Measurements from ENCODE around the gene ADCY6. TPM values are rescaled to one million over a fixed set of nuclear protein-coding genes. Genes with fewer than 3 reads are reported as not detected.

The ADCY6 gene
- total RNA-seq, 2 experiments from 2014 or later, result 0.15 to 0.21 TPM

DNA sequence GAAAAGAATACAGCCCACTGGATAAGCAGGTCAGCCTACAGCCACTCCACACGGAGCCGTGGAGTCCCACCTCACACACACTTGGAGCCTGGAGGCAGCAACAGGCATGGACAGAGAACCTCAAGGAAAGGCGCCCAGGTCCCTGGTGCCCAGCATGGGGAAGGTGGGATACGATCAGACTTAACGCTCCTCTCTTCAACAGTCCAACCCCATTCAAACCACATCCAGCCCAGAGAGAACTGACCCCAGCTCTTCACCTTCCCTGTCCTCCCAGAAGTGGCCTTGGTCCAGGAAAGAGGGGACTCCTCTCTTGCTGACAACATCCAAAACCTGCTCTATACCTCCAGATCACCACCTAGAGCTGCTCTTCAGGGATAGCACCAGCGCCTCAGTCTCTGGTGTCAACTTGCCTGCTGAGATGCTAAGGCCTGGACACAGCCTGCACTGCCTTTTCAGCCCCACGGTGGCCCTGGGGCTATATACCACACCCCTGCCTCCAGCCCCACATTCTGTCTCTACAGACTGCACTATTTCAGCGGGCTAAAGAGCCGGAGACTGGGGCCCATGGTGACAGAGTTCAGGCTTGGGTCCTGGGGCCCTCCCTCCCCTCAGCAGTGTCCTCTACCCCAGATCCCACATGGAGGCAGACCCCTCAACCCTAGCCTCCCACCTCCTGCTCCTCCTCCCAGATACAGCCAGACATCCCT, 7.0 kb downstream of the ADCY6 start:
- no peak overlapping the region for H3K4me3 Mint-ChIP-seq
- POLR2A ChIA-PET, result no interaction called here

DNA sequence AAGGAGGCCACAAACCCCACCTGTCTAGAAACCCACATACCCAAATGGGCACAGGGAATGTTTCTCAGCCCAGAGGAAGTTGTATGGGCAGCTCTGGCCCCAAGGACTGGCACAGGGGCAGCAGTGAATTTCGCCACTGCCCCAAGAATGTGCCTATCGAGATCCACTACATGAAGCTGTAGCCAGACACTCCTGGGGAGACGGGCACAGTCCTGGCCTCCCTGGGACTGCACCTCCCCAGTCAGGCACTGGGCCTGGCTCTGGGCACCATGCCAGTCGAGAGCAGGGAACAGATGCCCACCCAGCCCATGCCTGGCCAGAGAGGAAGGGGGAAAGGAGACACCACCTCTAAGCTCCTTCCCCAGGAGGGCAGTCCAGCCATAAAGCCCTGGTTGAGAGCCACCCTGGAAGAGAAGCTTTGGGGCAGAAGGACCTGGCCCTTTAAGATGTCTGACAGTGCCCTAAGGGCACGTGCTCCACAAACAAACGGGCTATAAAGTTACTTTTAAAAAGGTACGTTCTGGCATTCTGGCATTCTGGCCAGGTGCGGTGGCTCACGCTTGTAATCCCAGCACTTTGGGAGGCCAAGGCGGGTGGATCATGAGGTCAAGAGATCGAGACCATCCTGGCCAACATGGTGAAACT, 8.4 kb downstream of the ADCY6 start:
- no peak overlapping the region for H3K4me3 Mint-ChIP-seq
- H3K4me1 Mint-ChIP-seq (ENCODE audit: low read depth), result no peaks in the 10 kb centered on the region
- no peak for DNase-seq
- intact Hi-C loops (cut with micrococcal nuclease), result no loop called here
- no peak overlapping the region for H3K27ac Mint-ChIP-seq
- ChIA-PET POLR2A (interaction anchor here (0.8 kb wide), 1 partner anchor 34 kb away, joined by 4 read pairs; no protein-coding TSS in a partner anchor), CTCF (interaction anchor here (0.5 to 0.8 kb wide), 2 partner anchors 27 to 35 kb away, joined by 3 to 5 read pairs; no protein-coding TSS in a partner anchor)
- H3K36me3 Mint-ChIP-seq, result no peaks in the 10 kb centered on the region
- H3K9me3 Mint-ChIP-seq, result no peaks in the 10 kb centered on the region
- peaks cover 9% of the 10 kb centered on the region for H3K27me3 Mint-ChIP-seq

More for the DNA sequence above, 7.0 kb downstream of the ADCY6 start:
- Mint-ChIP-seq H3K9me3 (no peaks in the 10 kb centered on the region), H3K27ac (no peak overlapping the region), H3K36me3 (no peaks in the 10 kb centered on the region), H3K4me1 (ENCODE audit: low read depth) (no peaks in the 10 kb centered on the region), H3K27me3 (peaks cover 17% of the 10 kb centered on the region)
- CTCF ChIA-PET, result no interaction called here
- intact Hi-C loops (cut with micrococcal nuclease), result no loop called here
- no peak for DNase-seq

DNA sequence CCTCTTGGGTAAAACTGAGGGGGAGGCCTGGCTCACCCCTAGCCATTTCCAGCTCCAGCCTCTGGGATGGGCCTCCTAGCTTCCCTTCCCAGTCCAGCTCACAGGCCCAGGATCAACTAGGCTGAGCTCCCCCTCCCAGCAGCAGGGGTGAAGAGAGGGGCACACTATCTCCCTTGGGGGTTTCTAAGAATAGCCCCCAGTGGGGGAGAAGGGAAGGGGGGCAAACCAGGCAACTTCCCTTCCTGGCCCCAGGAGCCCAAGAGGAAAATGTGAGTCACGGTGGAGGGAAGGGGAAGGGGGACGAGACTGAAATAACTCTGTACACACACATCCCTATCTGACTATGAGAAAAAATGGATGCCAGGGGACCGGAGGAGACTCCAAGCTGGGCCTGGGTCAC, 9.0 kb downstream of the ADCY6 start:
- no peak for DNase-seq
- H3K4me3 Mint-ChIP-seq, result no peak overlapping the region
- CTCF ChIA-PET, result interaction anchor here (0.5 to 1.2 kb wide), 3 partner anchors 14 to 35 kb away, joined by 3 to 5 read pairs (median 3); no protein-coding TSS in a partner anchor
- POLR2A ChIA-PET, result no interaction called here
- H3K4me1 Mint-ChIP-seq (ENCODE audit: low read depth), result no peaks in the 10 kb centered on the region
- H3K36me3 Mint-ChIP-seq, result no peaks in the 10 kb centered on the region
- intact Hi-C loops (cut with micrococcal nuclease), result no loop called here
- H3K27me3 Mint-ChIP-seq, result peaks cover 4% of the 10 kb centered on the region
- no peaks in the 10 kb centered on the region for H3K9me3 Mint-ChIP-seq
- no peak overlapping the region for H3K27ac Mint-ChIP-seq

DNA sequence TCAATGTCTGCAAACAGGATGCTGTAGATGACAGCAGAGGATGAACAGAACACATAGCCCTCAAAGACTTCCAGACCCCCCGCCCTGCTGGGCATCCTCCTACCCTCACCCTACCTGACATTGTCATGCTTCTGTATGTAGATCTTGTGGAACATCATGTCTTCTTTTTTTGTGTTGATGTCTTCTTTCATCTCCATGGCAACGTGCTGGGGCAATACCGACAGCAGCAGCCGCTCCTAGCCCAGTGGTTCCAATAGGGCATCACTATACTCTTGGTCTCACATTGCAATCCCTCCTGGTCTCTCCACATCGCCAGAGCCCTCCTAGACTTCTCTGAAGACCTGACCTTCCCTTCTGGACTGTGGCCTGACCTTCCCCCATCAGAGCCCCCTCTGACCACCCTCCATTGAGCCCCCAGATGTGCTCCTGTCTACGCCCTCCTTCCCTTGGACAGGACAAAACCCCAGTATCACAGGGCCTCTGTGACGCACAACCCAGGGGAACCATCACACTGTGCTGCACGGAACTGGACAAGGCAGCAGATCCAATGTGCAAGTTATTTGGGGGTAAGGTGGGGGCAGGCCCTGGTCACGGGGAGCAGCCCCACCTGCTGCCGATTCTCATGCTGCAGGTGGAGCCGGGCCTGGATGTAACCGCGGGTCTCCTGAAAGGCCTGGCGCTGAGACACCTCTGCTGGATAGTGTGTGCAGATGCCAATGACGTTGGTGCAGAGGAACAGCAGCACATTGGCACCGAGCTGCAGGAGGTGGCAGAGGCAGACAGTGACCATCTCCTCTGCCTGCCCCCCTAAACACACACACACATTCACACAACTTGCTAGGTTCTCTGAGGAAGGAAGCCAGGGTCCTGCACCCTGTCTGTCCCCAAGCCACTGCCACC, 11.1 kb downstream of the ADCY6 start:
- ChIA-PET POLR2A (no interaction called here), CTCF (interaction anchor here (1.4 to 1.5 kb wide), 2 partner anchors 25 to 235 kb away, joined by 3 to 5 read pairs; no protein-coding TSS in a partner anchor)
- DNase-seq, result no peak
- intact Hi-C loops (cut with micrococcal nuclease), result no loop called here
- H3K9me3 Mint-ChIP-seq, result no peaks in the 10 kb centered on the region
- no peak overlapping the region for H3K27ac Mint-ChIP-seq
- H3K4me3 Mint-ChIP-seq, result no peak overlapping the region
- no peaks in the 10 kb centered on the region for H3K4me1 Mint-ChIP-seq (ENCODE audit: low read depth)
- H3K36me3 Mint-ChIP-seq, result no peaks in the 10 kb centered on the region
- H3K27me3 Mint-ChIP-seq, result no peaks in the 10 kb centered on the region

DNA sequence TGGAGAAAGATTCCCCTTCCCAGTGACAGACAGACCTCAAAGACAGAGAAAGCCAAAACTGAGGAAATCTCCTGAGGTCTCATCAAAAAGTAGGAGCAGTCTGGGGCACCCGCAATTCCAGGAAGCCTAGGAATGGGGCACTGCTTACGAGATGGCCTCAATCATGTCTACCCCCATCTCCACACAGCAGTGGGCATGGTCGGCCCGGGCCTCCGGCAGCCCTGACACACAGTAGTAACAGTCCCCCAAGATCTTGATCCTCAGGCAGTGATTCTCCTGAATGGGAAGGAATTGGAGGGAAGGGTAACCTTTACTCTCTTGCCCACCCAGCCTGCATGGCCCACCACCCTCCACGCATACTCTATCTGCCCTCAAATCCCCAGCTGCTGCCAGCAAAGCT, 11.9 kb downstream of the ADCY6 start:
- H3K4me1 Mint-ChIP-seq (ENCODE audit: low read depth), result no peaks in the 10 kb centered on the region
- H3K4me3 Mint-ChIP-seq, result no peak overlapping the region
- H3K9me3 Mint-ChIP-seq, result no peaks in the 10 kb centered on the region
- CTCF ChIA-PET, result no interaction called here
- no peak for DNase-seq
- no peak overlapping the region for H3K27ac Mint-ChIP-seq
- no peaks in the 10 kb centered on the region for H3K27me3 Mint-ChIP-seq
- H3K36me3 Mint-ChIP-seq, result no peaks in the 10 kb centered on the region
- POLR2A ChIA-PET, result no interaction called here
- intact Hi-C loops (cut with micrococcal nuclease), result no loop called here

DNA sequence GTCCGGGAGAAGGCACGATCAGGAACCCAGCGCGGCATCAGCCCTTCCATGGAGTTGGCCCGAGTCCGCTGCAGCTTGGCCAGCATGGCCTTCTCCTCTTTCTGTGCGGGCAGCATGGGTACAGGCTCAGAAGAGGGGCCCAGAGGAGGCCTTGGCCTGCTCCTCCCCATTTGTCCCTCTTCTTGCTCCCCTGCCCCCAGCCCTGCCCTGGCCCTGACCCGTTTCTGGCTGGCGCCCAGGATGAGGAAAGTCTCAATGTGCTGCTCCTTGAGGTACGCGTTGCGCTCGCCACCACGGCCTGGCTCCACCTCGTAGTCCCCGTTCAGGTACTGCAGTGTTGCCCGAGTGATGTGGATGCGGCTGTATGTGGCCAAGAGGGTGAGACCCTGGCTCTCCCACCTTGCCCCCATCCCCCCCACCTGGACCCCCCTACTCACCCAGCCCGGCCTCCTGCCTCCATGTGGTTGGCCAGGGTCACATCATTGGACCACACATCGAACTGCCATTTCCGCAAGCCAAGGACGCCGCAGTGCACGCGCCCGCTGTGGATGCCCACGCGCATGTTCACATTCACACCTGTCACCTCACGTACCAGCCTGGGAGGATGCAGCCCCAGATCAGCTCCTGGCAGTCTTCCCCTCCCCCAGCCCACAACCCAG, 12.8 kb downstream of the ADCY6 start:
- Mint-ChIP-seq H3K27ac (no peak overlapping the region), H3K36me3 (no peaks in the 10 kb centered on the region), H3K4me3 (no peak overlapping the region), H3K4me1 (ENCODE audit: low read depth) (no peaks in the 10 kb centered on the region), H3K9me3 (no peaks in the 10 kb centered on the region), H3K27me3 (no peaks in the 10 kb centered on the region)
- no peak for DNase-seq
- CTCF ChIA-PET, result no interaction called here
- intact Hi-C loops (cut with micrococcal nuclease), result no loop called here
- POLR2A ChIA-PET, result no interaction called here

DNA sequence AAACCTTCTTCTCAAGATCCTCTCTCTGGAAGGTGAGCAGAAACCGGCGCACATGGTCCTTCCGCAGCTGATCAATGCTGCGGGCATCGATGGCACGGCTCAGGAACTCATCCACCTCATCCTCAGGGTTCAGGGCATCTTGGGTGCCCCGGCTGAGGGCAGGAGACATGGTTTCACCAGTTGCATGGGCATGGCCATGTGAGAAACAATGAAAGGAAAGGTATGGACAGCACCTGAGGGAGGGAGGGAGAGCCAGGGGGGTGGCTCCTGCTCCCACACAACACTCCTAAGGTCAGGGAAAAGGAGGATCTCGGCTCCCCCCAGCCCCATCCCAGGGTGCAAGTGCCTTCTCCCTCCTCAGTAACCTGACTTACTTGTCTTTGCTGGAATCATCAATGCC, 13.6 kb downstream of the ADCY6 start:
- no peak for DNase-seq
- H3K27me3 Mint-ChIP-seq, result no peaks in the 10 kb centered on the region
- H3K4me3 Mint-ChIP-seq, result no peak overlapping the region
- CTCF ChIA-PET, result no interaction called here
- no peak overlapping the region for H3K27ac Mint-ChIP-seq
- POLR2A ChIA-PET, result no interaction called here
- no peaks in the 10 kb centered on the region for H3K9me3 Mint-ChIP-seq
- no peaks in the 10 kb centered on the region for H3K4me1 Mint-ChIP-seq (ENCODE audit: low read depth)
- intact Hi-C loops (cut with micrococcal nuclease), result no loop called here
- no peaks in the 10 kb centered on the region for H3K36me3 Mint-ChIP-seq

DNA sequence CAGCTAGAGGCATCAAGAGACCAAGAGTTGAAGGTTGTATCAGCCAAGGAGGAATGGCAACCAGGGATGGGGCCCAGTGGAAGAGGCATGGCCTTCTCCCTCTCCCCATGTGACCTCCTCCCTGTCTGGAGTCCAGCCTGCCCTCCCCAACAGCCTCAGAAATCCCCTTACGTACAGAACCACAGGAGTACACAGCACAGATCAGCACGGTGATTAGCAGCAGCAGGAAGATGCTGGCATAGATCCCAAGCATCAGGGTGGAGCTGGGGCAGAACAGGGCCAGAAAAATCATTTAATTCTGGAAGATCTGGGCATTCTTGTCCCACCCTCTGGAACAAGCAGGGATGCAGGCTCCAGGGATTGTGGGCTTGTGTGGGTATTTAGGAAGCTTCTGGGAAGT, 14.4 kb downstream of the ADCY6 start:
- CTCF ChIA-PET, result interaction anchor here (0.7 kb wide), 1 partner anchor 21 kb away, joined by 3 read pairs; no protein-coding TSS in a partner anchor
- intact Hi-C loops (cut with micrococcal nuclease), result no loop called here
- no peaks in the 10 kb centered on the region for H3K9me3 Mint-ChIP-seq
- POLR2A ChIA-PET, result no interaction called here
- no peaks in the 10 kb centered on the region for H3K36me3 Mint-ChIP-seq
- no peaks in the 10 kb centered on the region for H3K27me3 Mint-ChIP-seq
- no peak for DNase-seq
- no peaks in the 10 kb centered on the region for H3K4me1 Mint-ChIP-seq (ENCODE audit: low read depth)
- H3K4me3 Mint-ChIP-seq, result no peak overlapping the region
- no peak overlapping the region for H3K27ac Mint-ChIP-seq

DNA sequence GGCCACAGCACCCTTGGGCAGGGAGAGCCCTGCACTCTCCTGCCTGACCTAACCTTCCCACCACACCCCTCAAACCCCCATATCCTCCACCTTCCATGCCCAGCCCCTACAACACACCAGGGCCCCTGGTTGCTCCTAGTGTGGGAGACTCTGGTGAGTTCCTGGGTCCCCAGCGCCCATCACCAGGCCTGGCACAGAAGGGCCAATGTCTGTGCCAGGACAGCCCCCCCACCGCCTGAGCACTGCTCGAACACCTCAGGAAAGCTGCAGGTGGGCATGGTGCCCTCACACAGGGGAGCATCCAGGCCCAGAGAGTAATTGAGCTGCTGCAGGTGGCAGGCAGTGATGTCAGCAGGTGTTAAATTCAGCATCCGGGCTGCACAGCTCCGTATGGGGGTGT, 15.2 kb downstream of the ADCY6 start:
- Mint-ChIP-seq H3K27ac (no peak overlapping the region), H3K4me1 (ENCODE audit: low read depth) (no peaks in the 10 kb centered on the region), H3K27me3 (no peaks in the 10 kb centered on the region), H3K36me3 (no peaks in the 10 kb centered on the region), H3K9me3 (no peaks in the 10 kb centered on the region), H3K4me3 (no peak overlapping the region)
- no peak for DNase-seq
- intact Hi-C loops (cut with micrococcal nuclease), result no loop called here
- ChIA-PET POLR2A (no interaction called here), CTCF (interaction anchor here (2.2 kb wide), 1 partner anchor 21 kb away, joined by 5 read pairs; no protein-coding TSS in a partner anchor)

DNA sequence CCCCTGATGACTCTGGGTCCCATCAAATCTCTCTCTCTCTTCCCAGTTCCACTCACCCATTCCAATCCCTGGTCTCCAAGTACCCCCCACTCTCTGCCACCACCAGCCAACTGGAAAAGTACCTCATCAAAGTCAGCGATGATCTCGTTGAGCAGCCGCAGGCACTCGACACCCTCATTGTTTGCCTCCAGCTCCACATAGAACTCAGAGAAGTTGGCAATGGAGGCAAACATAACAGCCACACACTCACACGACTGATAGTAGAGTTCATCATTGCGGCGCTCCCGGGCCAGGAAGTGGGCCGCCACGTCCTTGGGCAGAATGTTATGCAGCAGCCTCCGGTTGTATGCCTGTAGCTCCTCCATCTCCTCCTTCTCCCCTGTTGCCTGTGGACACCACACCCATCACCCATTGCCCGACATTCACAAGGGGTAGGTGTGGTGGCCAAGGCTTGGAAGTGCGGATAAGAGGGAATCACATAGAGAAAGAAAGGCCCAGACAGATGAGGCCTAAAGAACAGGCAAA, 17.2 kb downstream of the ADCY6 start:
- Mint-ChIP-seq H3K27ac (no peak overlapping the region), H3K4me1 (ENCODE audit: low read depth) (no peaks in the 10 kb centered on the region), H3K9me3 (no peaks in the 10 kb centered on the region), H3K36me3 (no peaks in the 10 kb centered on the region), H3K27me3 (no peaks in the 10 kb centered on the region), H3K4me3 (no peak overlapping the region)
- ChIA-PET CTCF (interaction anchor here (2.2 kb wide), 1 partner anchor 19 kb away, joined by 5 read pairs; no protein-coding TSS in a partner anchor), POLR2A (no interaction called here)
- no peak for DNase-seq
- intact Hi-C loops (cut with micrococcal nuclease), result no loop called here

DNA sequence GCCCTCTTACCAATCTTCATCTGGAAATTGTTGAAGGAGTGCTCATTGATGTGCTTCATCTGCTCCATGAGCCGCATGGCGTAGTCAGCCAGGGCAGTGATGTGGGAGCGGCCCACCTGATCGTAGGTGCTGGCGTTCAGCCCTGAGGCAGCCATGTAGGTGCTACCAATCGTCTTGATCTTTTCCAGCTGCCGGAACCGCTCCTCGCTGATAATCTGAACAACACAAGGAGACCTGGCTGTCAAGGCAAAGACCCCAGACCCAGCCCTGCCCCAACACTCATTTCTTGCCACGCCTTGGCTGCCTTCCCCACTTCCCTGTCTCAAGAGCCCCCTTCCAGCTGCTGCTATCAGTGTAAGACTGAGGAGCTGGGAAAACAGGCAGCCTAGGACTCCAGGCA, 18.1 kb downstream of the ADCY6 start:
- H3K9me3 Mint-ChIP-seq, result no peaks in the 10 kb centered on the region
- intact Hi-C loops (cut with micrococcal nuclease), result no loop called here
- no peak for DNase-seq
- no peak overlapping the region for H3K27ac Mint-ChIP-seq
- H3K27me3 Mint-ChIP-seq, result no peaks in the 10 kb centered on the region
- H3K4me1 Mint-ChIP-seq (ENCODE audit: low read depth), result peaks cover 6% of the 10 kb centered on the region
- no peak overlapping the region for H3K4me3 Mint-ChIP-seq
- ChIA-PET CTCF (interaction anchor here (2.2 kb wide), 1 partner anchor 17 kb away, joined by 6 read pairs; no protein-coding TSS in a partner anchor), POLR2A (no interaction called here)
- no peaks in the 10 kb centered on the region for H3K36me3 Mint-ChIP-seq
